Trophoblast cell (in vitro differentiated cells and primary cell): Measurements from ENCODE around the gene SPDYE3.
"Not testable (repeated sequence)": the region's sequence is repeated elsewhere in the genome, so short reads cannot be mapped to it uniquely, and the experiment has no call there.

Source experiments
- DNase-seq, 2 donors: peaks; one replicate each; pipeline ENCODE4 v3.0.0-alpha.2; 2016
- H2AFZ ChIP-seq: 2 replicates; pipeline ENCODE4 v1.6.1; 2013; ENCODE audit warnings: low read length, moderate library complexity, mild to moderate bottlenecking; ENCODE audit not compliant: insufficient read depth, poor library complexity
- H2AK5ac ChIP-seq: 2 replicates; pipeline ENCODE4 v1.6.1; 2013; ENCODE audit warnings: mild to moderate bottlenecking, low read length
- H2BK120ac ChIP-seq: 2 replicates; pipeline ENCODE4 v1.6.1; 2013; ENCODE audit warnings: low read length, mild to moderate bottlenecking, moderate library complexity; ENCODE audit not compliant: insufficient read depth, poor library complexity
- H2BK12ac ChIP-seq: 2 replicates; pipeline ENCODE4 v1.6.1; 2013; ENCODE audit warnings: mild to moderate bottlenecking, low read length, moderate library complexity
- H2BK5ac ChIP-seq: 2 replicates; pipeline ENCODE4 v1.6.1; 2013; ENCODE audit warnings: low read length, low read depth, moderate library complexity, mild to moderate bottlenecking; ENCODE audit not compliant: poor library complexity
- H3K14ac ChIP-seq: 2 replicates; pipeline ENCODE4 v1.6.1; 2013; ENCODE audit warnings: mild to moderate bottlenecking, low read length
- H3K18ac ChIP-seq: 2 replicates; pipeline ENCODE4 v1.6.1; 2013; ENCODE audit warnings: mild to moderate bottlenecking, low read length
- H3K23ac ChIP-seq: 2 replicates; pipeline ENCODE4 v1.6.1; 2013; ENCODE audit warnings: low read length
- H3K27ac ChIP-seq: 2 replicates; pipeline ENCODE4 v1.5.1; 2013; ENCODE audit warnings: low read depth, mild to moderate bottlenecking, inconsistent platforms, low read length, moderate library complexity
- H3K27me3 ChIP-seq: 2 replicates; pipeline ENCODE4 v1.6.1; 2013; ENCODE audit warnings: inconsistent platforms, mild to moderate bottlenecking, low read length, moderate library complexity; ENCODE audit not compliant: insufficient read depth
- H3K36me3 ChIP-seq, 2 experiments: 1 replicate in 1 of 2; 2 replicates in 1 of 2; pipeline ENCODE4 v1.6.1; 2013; ENCODE audit warnings: low read length in 2 of 2, mild to moderate bottlenecking in 2 of 2, moderate library complexity in 1 of 2; ENCODE audit not compliant: insufficient read depth in 2 of 2, control insufficient read depth in 1 of 2
- H3K4ac ChIP-seq: 2 replicates; pipeline ENCODE4 v1.6.1; 2013; ENCODE audit warnings: low read depth, mild to moderate bottlenecking, low read length, moderate library complexity
- H3K4me1 ChIP-seq, 2 experiments: 1 replicate in 1 of 2; 2 replicates in 1 of 2; pipeline ENCODE4 v1.6.1; 2013; ENCODE audit warnings: low read length in 2 of 2, mild to moderate bottlenecking in 2 of 2, moderate library complexity in 1 of 2; ENCODE audit not compliant: insufficient read depth in 2 of 2, control insufficient read depth in 1 of 2
- H3K4me2 ChIP-seq: 2 replicates; pipeline ENCODE4 v1.6.1; 2013; ENCODE audit warnings: inconsistent platforms, mild to moderate bottlenecking, low read length, moderate library complexity
- H3K4me3 ChIP-seq: 2 replicates; pipeline ENCODE4 v1.5.1; 2013; ENCODE audit warnings: mild to moderate bottlenecking, low read depth, low read length, inconsistent platforms
- H3K79me1 ChIP-seq: one replicate; pipeline ENCODE4 v1.6.1; 2013; ENCODE audit warnings: low read length
- H3K79me2 ChIP-seq: 2 replicates; pipeline ENCODE4 v1.6.1; 2013; ENCODE audit warnings: low read length, mild to moderate bottlenecking; ENCODE audit not compliant: control insufficient read depth, insufficient read depth, poor library complexity
- H3K9ac ChIP-seq: 2 replicates; pipeline ENCODE4 v1.6.1; 2013; ENCODE audit warnings: mild to moderate bottlenecking, low read length
- H3K9me3 ChIP-seq: 2 replicates; pipeline ENCODE4 v1.6.1; 2013; ENCODE audit warnings: low read depth, mild to moderate bottlenecking, control low read depth, inconsistent platforms, low read length; ENCODE audit not compliant: insufficient read depth
- H4K12ac ChIP-seq: 2 replicates; pipeline ENCODE4 v1.6.1; 2013; ENCODE audit warnings: low read depth, mild to moderate bottlenecking, low read length, moderate library complexity
- H4K8ac ChIP-seq: 2 replicates; pipeline ENCODE4 v1.6.1; 2013; ENCODE audit warnings: low read depth, mild to moderate bottlenecking, low read length, moderate library complexity
- H4K91ac ChIP-seq: one replicate; pipeline ENCODE4 v1.6.1; 2013; ENCODE audit warnings: low read depth, mild to moderate bottlenecking, low read length, moderate library complexity
- WGBS: extraction: QIAGEN DNeasy Blood & Tissue Kit; methylation state at CpG from one replicate; pipeline ENCODE4 v1.1.7; 2013; ENCODE audit warnings: missing lambda C conversion rate; ENCODE audit not compliant: insufficient read length, insufficient coverage; ENCODE audit errors: extremely low coverage; 5-methylcytosine and 5-hydroxymethylcytosine counted together

The SPDYE3 gene

GRCh38 chr7:100365998-100366367 lies 58.5 kb downstream of the SPDYE3 start:
- H3K79me1 ChIP-seq, H3K9me3 ChIP-seq, H3K23ac ChIP-seq, H3K18ac ChIP-seq, H4K8ac ChIP-seq, H2BK120ac ChIP-seq, H2AK5ac ChIP-seq, H3K27me3 ChIP-seq, H4K12ac ChIP-seq, H3K4ac ChIP-seq, H2BK12ac ChIP-seq, H2AFZ ChIP-seq, H3K27ac ChIP-seq, H3K9ac ChIP-seq, H3K14ac ChIP-seq, H2BK5ac ChIP-seq, H3K4me2 ChIP-seq, DNase-seq, H3K4me3 ChIP-seq, H3K4me1 ChIP-seq, H4K91ac ChIP-seq, H3K79me2 ChIP-seq: not testable (repeated sequence)
- H3K36me3 ChIP-seq = peaks cover 17 to 21% of the 10 kb centered on the region in 2 experiments
- no CpG with 5 or more reads among the region's 7 CpGs for WGBS

GRCh38 chr7:100366411-100367250 lies 59.1 kb downstream of the SPDYE3 start:
- H2BK120ac ChIP-seq = no peak overlapping the region
- H3K14ac ChIP-seq = no peak overlapping the region
- H4K12ac ChIP-seq = no peak overlapping the region
- no peaks in the 10 kb centered on the region for H3K79me1 ChIP-seq
- H3K23ac ChIP-seq = no peak overlapping the region
- H3K18ac ChIP-seq = no peak overlapping the region
- H2AFZ ChIP-seq = no peak overlapping the region
- H3K4me1 ChIP-seq = no peaks in the 10 kb centered on the region
- H2BK12ac ChIP-seq = no peak overlapping the region
- peaks cover 11 to 15% of the 10 kb centered on the region in 2 experiments for H3K36me3 ChIP-seq
- no peak overlapping the region for H3K27ac ChIP-seq
- H4K91ac ChIP-seq = no peak overlapping the region
- no peak overlapping the region for H3K4me3 ChIP-seq
- DNase-seq = no peak
- H2BK5ac ChIP-seq = no peak overlapping the region
- no peaks in the 10 kb centered on the region for H3K27me3 ChIP-seq
- H3K9ac ChIP-seq = no peak overlapping the region
- WGBS = no CpG with 5 or more reads among the region's 16 CpGs
- no peak overlapping the region for H3K4me2 ChIP-seq
- no peaks in the 10 kb centered on the region for H3K79me2 ChIP-seq
- H4K8ac ChIP-seq = no peak overlapping the region
- no peak overlapping the region for H2AK5ac ChIP-seq
- no peaks in the 10 kb centered on the region for H3K9me3 ChIP-seq
- no peak overlapping the region for H3K4ac ChIP-seq

GRCh38 chr7:100367251-100367620 lies 59.7 kb downstream of the SPDYE3 start:
- H3K9ac ChIP-seq = no peak overlapping the region
- no peak for DNase-seq
- no peak overlapping the region for H3K4me3 ChIP-seq
- no peak overlapping the region for H4K91ac ChIP-seq
- H3K14ac ChIP-seq = no peak overlapping the region
- WGBS = no CpG with 5 or more reads among the region's 8 CpGs
- no peak overlapping the region for H2BK5ac ChIP-seq
- no peaks in the 10 kb centered on the region for H3K27me3 ChIP-seq
- no peak overlapping the region for H3K18ac ChIP-seq
- H2AFZ ChIP-seq = no peak overlapping the region
- no peak overlapping the region for H3K4me2 ChIP-seq
- H3K4me1 ChIP-seq = no peaks in the 10 kb centered on the region
- H3K27ac ChIP-seq = no peak overlapping the region
- H3K79me1 ChIP-seq = no peaks in the 10 kb centered on the region
- H3K79me2 ChIP-seq = no peaks in the 10 kb centered on the region
- H2AK5ac ChIP-seq = no peak overlapping the region
- no peaks in the 10 kb centered on the region for H3K9me3 ChIP-seq
- H3K4ac ChIP-seq = no peak overlapping the region
- H4K12ac ChIP-seq = no peak overlapping the region
- H3K36me3 ChIP-seq = peaks cover 7 to 14% of the 10 kb centered on the region in 2 experiments
- no peak overlapping the region for H2BK120ac ChIP-seq
- H2BK12ac ChIP-seq = no peak overlapping the region
- no peak overlapping the region for H3K23ac ChIP-seq
- H4K8ac ChIP-seq = no peak overlapping the region

- Histone ChIP-seq H3K79me1 (no peaks in the 10 kb centered on the region), H2AFZ (no peak overlapping the region), H3K4me2 (no peak overlapping the region), H3K18ac (no peak overlapping the region), H3K4ac (no peak overlapping the region), H3K4me3 (no peak overlapping the region), H3K36me3 (peaks cover 0 to 10% of the 10 kb centered on the region in 2 experiments), H3K27ac (no peak overlapping the region), H3K4me1 (no peaks in the 10 kb centered on the region), H3K9me3 (no peaks in the 10 kb centered on the region), H2AK5ac (no peak overlapping the region), H4K12ac (no peak overlapping the region), H4K91ac (no peak overlapping the region), H3K14ac (no peak overlapping the region), H2BK120ac (no peak overlapping the region), H4K8ac (no peak overlapping the region), H2BK5ac (no peak overlapping the region), H3K27me3 (no peaks in the 10 kb centered on the region), H3K9ac (no peak overlapping the region), H2BK12ac (no peak overlapping the region), H3K23ac (no peak overlapping the region), H3K79me2 (no peaks in the 10 kb centered on the region)
- WGBS = no CpG with 5 or more reads among the region's 12 CpGs
- no peak for DNase-seq
These were observed 60.4 kb downstream of the SPDYE3 start for GRCh38 chr7:100367676-100368613.
